Urinary bladder (tissue), 4 donors: Measurements from ENCODE around the gene NCK2. TPM values are rescaled to one million over a fixed set of nuclear protein-coding genes. Genes with fewer than 3 reads are reported as not detected.
"Not testable (repeated sequence)": the region's sequence is repeated elsewhere in the genome, so short reads cannot be mapped to it uniquely, and the experiment has no call there.

Experiments used
- DNase-seq: peaks from one replicate; pipeline ENCODE4 v3.0.0-alpha.2; 2015; ENCODE audit errors: extremely low spot score
- H3K27ac ChIP-seq: one replicate; pipeline ENCODE4 v1.5.1; 2013; ENCODE audit warnings: low read depth, mild to moderate bottlenecking, moderate library complexity
- H3K36me3 ChIP-seq: one replicate; pipeline ENCODE4 v1.6.1; 2013; ENCODE audit warnings: mild to moderate bottlenecking, moderate library complexity; ENCODE audit not compliant: insufficient read depth
- H3K4me1 ChIP-seq: one replicate; pipeline ENCODE4 v1.6.1; 2013; ENCODE audit warnings: mild to moderate bottlenecking, moderate library complexity; ENCODE audit not compliant: insufficient read depth
- H3K4me3 ChIP-seq: one replicate; pipeline ENCODE4 v1.5.1; 2013; ENCODE audit warnings: low read depth, low read length
- WGBS: extraction: QIAGEN DNeasy Blood & Tissue Kit; methylation state at CpG from one replicate; pipeline ENCODE4 v1.1.7; 2013; 5-methylcytosine and 5-hydroxymethylcytosine counted together
- polyA plus RNA-seq: library from polyadenylated mRNA; stranded (reverse); fragments of 200-250 nt; gene quantifications from one replicate; pipeline ENCODE4 v1.2.3, GENCODE V29; 2013
- total RNA-seq: library from RNA; depleted of rRNA; stranded (reverse); fragments of >200 nt; gene quantifications from one replicate; pipeline ENCODE4 v1.2.3, GENCODE V29; 2014
- donor health status: healthy with polysubstance abuse.
- donor health status: healthy.

NCK2 gene
- total and polyA plus RNA-seq, 2 donors: 31.5 to 64.8 TPM

- no peak overlapping the region for H3K4me3 ChIP-seq
- H3K36me3 ChIP-seq: no peaks in the 10 kb centered on the region
- WGBS: 64% methylated on average over 5 of the region's 5 CpGs
- no peak for DNase-seq
- peaks cover 4% of the 10 kb centered on the region for H3K4me1 ChIP-seq
- H3K27ac ChIP-seq: no peak overlapping the region
Measured at GRCh38 chr2:105754011-105754410, 9.3 kb downstream of the NCK2 start.

- H3K4me1 ChIP-seq: peaks cover 4% of the 10 kb centered on the region
Measured at GRCh38 chr2:105754994-105755393, 10.3 kb downstream of the NCK2 start.

GRCh38 chr2:105755895-105756294 is 11.2 kb downstream of the NCK2 start:
- Histone ChIP-seq H3K36me3 (no peaks in the 10 kb centered on the region), H3K4me1 (peaks cover 4% of the 10 kb centered on the region), H3K4me3 (no peak overlapping the region), H3K27ac (no peak overlapping the region)
- 40% methylated on average over 4 of the region's 4 CpGs for WGBS
- DNase-seq: no peak

More at GRCh38 chr2:105754994-105755393, 10.3 kb downstream of the NCK2 start:
- Histone ChIP-seq H3K27ac (no peak overlapping the region), H3K36me3 (no peaks in the 10 kb centered on the region), H3K4me3 (no peak overlapping the region)
- DNase-seq: no peak
- WGBS: 91% methylated on average over 6 of the region's 6 CpGs

- Histone ChIP-seq H3K4me3 (no peak overlapping the region), H3K27ac (no peak overlapping the region), H3K4me1 (peaks cover 4% of the 10 kb centered on the region), H3K36me3 (no peaks in the 10 kb centered on the region)
- DNase-seq: no peak
- 89% methylated on average over 4 of the region's 4 CpGs for WGBS
Measured at GRCh38 chr2:105756435-105756834, 11.7 kb downstream of the NCK2 start.

GRCh38 chr2:105756865-105757264 is 12.2 kb downstream of the NCK2 start:
- 89% methylated on average over 10 of the region's 10 CpGs for WGBS
- H3K36me3 ChIP-seq, DNase-seq, H3K27ac ChIP-seq, H3K4me1 ChIP-seq, H3K4me3 ChIP-seq: not testable (repeated sequence)

GRCh38 chr2:105757433-105757832 is 12.7 kb downstream of the NCK2 start:
- Histone ChIP-seq H3K4me1 (peaks cover 4% of the 10 kb centered on the region), H3K4me3 (no peak overlapping the region), H3K27ac (no peak overlapping the region), H3K36me3 (no peaks in the 10 kb centered on the region)
- 90% methylated on average over 4 of the region's 4 CpGs for WGBS
- DNase-seq: no peak

GRCh38 chr2:105760191-105760590 is 15.5 kb downstream of the NCK2 start:
- peaks cover 4% of the 10 kb centered on the region for H3K4me1 ChIP-seq
- WGBS: 86% methylated on average over 8 of the region's 8 CpGs
- no peak overlapping the region for H3K27ac ChIP-seq
- DNase-seq: no peak
- H3K36me3 ChIP-seq: no peaks in the 10 kb centered on the region
- H3K4me3 ChIP-seq: no peak overlapping the region

GRCh38 chr2:105760639-105761337 is 16.1 kb downstream of the NCK2 start:
- H3K27ac ChIP-seq: no peak overlapping the region
- peaks cover 4% of the 10 kb centered on the region for H3K4me1 ChIP-seq
- no peak overlapping the region for H3K4me3 ChIP-seq
- WGBS: 93% methylated on average over 12 of the region's 12 CpGs
- H3K36me3 ChIP-seq: no peaks in the 10 kb centered on the region
- DNase-seq: no peak

- WGBS: 73% methylated on average over 11 of the region's 11 CpGs
- Histone ChIP-seq H3K36me3 (no peaks in the 10 kb centered on the region), H3K4me3 (no peak overlapping the region), H3K4me1 (no peaks in the 10 kb centered on the region), H3K27ac (no peak overlapping the region)
- DNase-seq: no peak
Measured at GRCh38 chr2:105761931-105762515, 17.3 kb downstream of the NCK2 start.

- no peak overlapping the region for H3K4me3 ChIP-seq
- H3K27ac ChIP-seq: no peak overlapping the region
- no peaks in the 10 kb centered on the region for H3K4me1 ChIP-seq
- 86% methylated on average over 10 of the region's 10 CpGs for WGBS
- H3K36me3 ChIP-seq: no peaks in the 10 kb centered on the region
- DNase-seq: no peak
Measured at GRCh38 chr2:105763076-105763475, 18.4 kb downstream of the NCK2 start.

GRCh38 chr2:105764059-105764458 is 19.3 kb downstream of the NCK2 start:
- DNase-seq: no peak
- 71% methylated on average over 9 of the region's 9 CpGs for WGBS
- Histone ChIP-seq H3K27ac (no peak overlapping the region), H3K36me3 (no peaks in the 10 kb centered on the region), H3K4me1 (peaks cover 2% of the 10 kb centered on the region), H3K4me3 (no peak overlapping the region)

- H3K27ac ChIP-seq: no peak overlapping the region
- no peak overlapping the region for H3K4me3 ChIP-seq
- no peak for DNase-seq
- 90% methylated on average over 10 of the region's 10 CpGs for WGBS
- peaks cover 2% of the 10 kb centered on the region for H3K4me1 ChIP-seq
- H3K36me3 ChIP-seq: no peaks in the 10 kb centered on the region
Measured at GRCh38 chr2:105765415-105766299, 20.9 kb downstream of the NCK2 start.

GRCh38 chr2:105766300-105766866 is 21.7 kb downstream of the NCK2 start:
- Histone ChIP-seq H3K4me1 (peaks cover 2% of the 10 kb centered on the region), H3K27ac (no peak overlapping the region), H3K36me3 (no peaks in the 10 kb centered on the region), H3K4me3 (no peak overlapping the region)
- 95% methylated on average over 7 of the region's 7 CpGs for WGBS
- DNase-seq: no peak
